Esophagus muscularis mucosa (tissue), 4 donors: ENCODE results near the gene SH2D6. TPM values are rescaled to one million over a fixed set of nuclear protein-coding genes. Genes with fewer than 3 reads are reported as not detected.

Source experiments
- DNase-seq: peaks from one replicate; pipeline ENCODE4 v3.0.0-alpha.2; 2017; ENCODE audit errors: extremely low spot score
- H3K27ac ChIP-seq, 4 donors: fragments of 200-600 bp; sonication (generic); replicated peaks in 1 of 4; 1 replicate in 3 of 4; 2 replicates in 1 of 4; pipeline ENCODE4 v1.5.1; 2016 to 2019; ENCODE audit warnings: mild to moderate bottlenecking in 1 of 4
- H3K27me3 ChIP-seq, 4 donors: fragments of 200-600 bp; sonication (generic); one replicate each; pipeline versions ENCODE4 v1.5.1 to v1.6.0; 2016 to 2019
- H3K36me3 ChIP-seq, 4 donors: fragments of 200-600 bp; sonication (generic); one replicate each; pipeline ENCODE4 v1.5.1; 2016 to 2019
- H3K4me1 ChIP-seq, 4 donors: fragments of 200-600 bp; sonication (generic); one replicate each; pipeline ENCODE4 v1.5.1; 2016 to 2019
- H3K4me3 ChIP-seq, 4 donors: fragments of 200-600 bp; sonication (generic); 1 replicate in 2 of 4; 2 replicates in 2 of 4; pipeline ENCODE4 v1.5.1; 2016 to 2019; ENCODE audit warnings: mild to moderate bottlenecking in 4 of 4, moderate library complexity in 1 of 4
- H3K9me3 ChIP-seq, 4 donors: fragments of 200-600 bp; sonication (generic); 1 replicate in 3 of 4; 2 replicates in 1 of 4; pipeline ENCODE4 v1.5.1; 2016 to 2019
- EP300 ChIP-seq: sonication (generic); formaldehyde crosslinking; IDR thresholded peaks from one replicate; pipeline ENCODE4 v1.6.1; 2017; ENCODE audit warnings: antibody characterized with exemption
- POLR2A ChIP-seq: fragments of 450-650 bp; IDR thresholded peaks from one replicate; pipeline ENCODE4 v1.6.1; 2017; ENCODE audit warnings: antibody characterized with exemption, moderate library complexity, mild to moderate bottlenecking, low read depth
- POLR2AphosphoS5 ChIP-seq, 2 donors: sonication (generic); formaldehyde crosslinking; IDR thresholded peaks; one replicate each; pipeline ENCODE4 v1.6.1; 2017; ENCODE audit warnings: antibody characterized with exemption in 2 of 2
- WGBS: methylation state at CpG from one replicate; pipeline ENCODE4 v1.1.5; 2018; 5-methylcytosine and 5-hydroxymethylcytosine counted together
- intact Hi-C: fragments of 100-400 bp; cut with DNase I; formaldehyde crosslinking; loops from one replicate; pipeline ENCODE4 v1.15.1; 2023
- total RNA-seq, 4 donors: library from RNA; depleted of rRNA; stranded (reverse); fragments of >200 nt; gene quantifications; one replicate each; pipeline versions ENCODE4 v1.1.0 to v1.2.1, GENCODE V29; 2016
- TF ChIP-seq, protein P1 (sequence below), 3 experiments: fragments of 200-600 bp in 2 of 3; fragments of 450-650 bp in 1 of 3; sonication (generic) in 2 of 3; IDR thresholded peaks; one replicate each; pipeline ENCODE4 v1.5.1; 2017 to 2019; ENCODE audit warnings: antibody characterized with exemption in 3 of 3, mild to moderate bottlenecking in 2 of 3, moderate library complexity in 1 of 3

The SH2D6 gene
- total RNA-seq, 4 donors from 2014 or later, result not detected

DNA sequence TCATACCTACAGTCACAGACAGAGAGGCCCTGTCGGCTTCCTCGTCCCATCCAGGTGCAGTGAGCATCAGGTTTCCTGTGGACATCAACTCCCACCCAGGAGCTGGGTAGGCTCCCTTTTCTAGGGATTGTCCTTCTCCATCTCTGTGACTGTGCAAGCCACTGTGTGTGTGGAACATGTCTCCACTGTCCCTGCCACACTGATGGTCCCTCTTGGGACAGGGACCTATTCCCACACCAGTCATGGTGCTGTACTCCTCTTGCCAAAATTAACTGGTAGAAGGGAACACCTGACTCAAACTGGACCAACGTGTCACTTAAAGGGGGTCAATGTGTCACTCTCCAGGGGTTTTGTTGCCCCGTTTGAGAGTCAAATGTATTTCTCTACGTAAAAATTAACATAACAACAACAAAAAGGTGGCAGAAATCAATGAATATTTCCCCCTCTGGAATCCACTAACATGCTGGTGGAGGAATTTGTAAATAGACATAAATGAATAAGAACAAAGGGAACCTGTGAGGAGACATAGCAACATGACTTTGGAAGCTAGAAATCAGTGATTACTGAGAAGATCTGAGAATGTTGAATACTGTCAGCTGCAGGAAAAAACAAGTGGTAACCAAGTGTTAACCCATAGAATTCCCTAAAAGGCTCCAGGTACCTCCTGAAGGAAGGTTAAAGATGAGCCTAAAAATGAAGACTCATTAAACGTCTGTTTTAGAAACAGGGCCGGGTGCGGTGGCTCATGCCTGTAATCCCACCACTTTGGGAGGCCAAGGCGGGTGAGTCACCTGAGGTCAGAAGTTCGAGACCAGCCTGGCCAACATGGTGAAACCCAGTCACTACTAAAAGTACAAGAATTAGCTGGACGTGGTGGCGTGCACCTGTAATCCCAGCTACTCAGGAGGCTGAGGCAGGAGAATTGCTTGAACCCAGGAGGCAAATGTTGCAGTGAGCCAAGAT lies 40.4 kb downstream of the SH2D6 start:
- Histone ChIP-seq H3K4me1 (peaks cover 0 to 6% (median 0%) of the 10 kb centered on the region in 4 donors), H3K27me3 (no peaks in the 10 kb centered on the region), H3K9me3 (no peaks in the 10 kb centered on the region), H3K4me3 (no peak overlapping the region), H3K36me3 (no peaks in the 10 kb centered on the region), H3K27ac (no peak overlapping the region)
- no peak for TF ChIP-seq EP300
- TF ChIP-seq, protein P1, sequence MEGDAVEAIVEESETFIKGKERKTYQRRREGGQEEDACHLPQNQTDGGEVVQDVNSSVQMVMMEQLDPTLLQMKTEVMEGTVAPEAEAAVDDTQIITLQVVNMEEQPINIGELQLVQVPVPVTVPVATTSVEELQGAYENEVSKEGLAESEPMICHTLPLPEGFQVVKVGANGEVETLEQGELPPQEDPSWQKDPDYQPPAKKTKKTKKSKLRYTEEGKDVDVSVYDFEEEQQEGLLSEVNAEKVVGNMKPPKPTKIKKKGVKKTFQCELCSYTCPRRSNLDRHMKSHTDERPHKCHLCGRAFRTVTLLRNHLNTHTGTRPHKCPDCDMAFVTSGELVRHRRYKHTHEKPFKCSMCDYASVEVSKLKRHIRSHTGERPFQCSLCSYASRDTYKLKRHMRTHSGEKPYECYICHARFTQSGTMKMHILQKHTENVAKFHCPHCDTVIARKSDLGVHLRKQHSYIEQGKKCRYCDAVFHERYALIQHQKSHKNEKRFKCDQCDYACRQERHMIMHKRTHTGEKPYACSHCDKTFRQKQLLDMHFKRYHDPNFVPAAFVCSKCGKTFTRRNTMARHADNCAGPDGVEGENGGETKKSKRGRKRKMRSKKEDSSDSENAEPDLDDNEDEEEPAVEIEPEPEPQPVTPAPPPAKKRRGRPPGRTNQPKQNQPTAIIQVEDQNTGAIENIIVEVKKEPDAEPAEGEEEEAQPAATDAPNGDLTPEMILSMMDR (IDR thresholded peaks at IDR 0.05), result no peak
- TF ChIP-seq POLR2A, result no peak
- no peak for TF ChIP-seq POLR2AphosphoS5 (IDR thresholded peaks at IDR 0.05)
- intact Hi-C loops, result no loop called here
- 88% methylated on average over 12 of the region's 12 CpGs for WGBS
- no peak for DNase-seq

DNA sequence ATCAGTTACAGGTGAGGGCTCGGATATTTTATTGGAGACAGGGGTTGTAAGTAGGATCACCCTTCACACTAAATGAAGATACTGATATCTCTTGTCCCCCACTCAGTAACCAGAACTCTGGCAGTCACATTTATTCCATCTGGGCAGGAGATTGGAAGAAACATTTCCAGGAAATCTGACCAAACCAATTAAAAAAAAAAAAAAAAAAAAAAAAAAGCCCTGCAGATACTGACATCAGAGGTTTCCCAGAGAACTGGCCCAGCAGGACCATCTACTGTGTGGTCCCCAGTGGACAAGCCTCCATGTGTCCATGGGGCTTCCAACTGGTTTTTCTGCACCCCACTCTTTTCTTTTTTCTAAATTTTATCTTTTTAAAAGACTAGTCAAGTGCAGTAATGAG lies 41.3 kb downstream of the SH2D6 start:
- peaks cover 0 to 6% (median 0%) of the 10 kb centered on the region in 4 donors for H3K4me1 ChIP-seq
- TF ChIP-seq, protein P1 (IDR thresholded peaks at IDR 0.05), result no peak
- TF ChIP-seq POLR2AphosphoS5 (IDR thresholded peaks at IDR 0.05) (no peak), EP300 (no peak), POLR2A (no peak)
- no peaks in the 10 kb centered on the region for H3K9me3 ChIP-seq
- no peak overlapping the region for H3K27ac ChIP-seq
- H3K27me3 ChIP-seq, result no peaks in the 10 kb centered on the region
- no peaks in the 10 kb centered on the region for H3K36me3 ChIP-seq
- no peak for DNase-seq
- H3K4me3 ChIP-seq, result no peak overlapping the region
- WGBS, result 96% methylated on average over 1 of the region's 1 CpG
- intact Hi-C loops, result no loop called here

DNA sequence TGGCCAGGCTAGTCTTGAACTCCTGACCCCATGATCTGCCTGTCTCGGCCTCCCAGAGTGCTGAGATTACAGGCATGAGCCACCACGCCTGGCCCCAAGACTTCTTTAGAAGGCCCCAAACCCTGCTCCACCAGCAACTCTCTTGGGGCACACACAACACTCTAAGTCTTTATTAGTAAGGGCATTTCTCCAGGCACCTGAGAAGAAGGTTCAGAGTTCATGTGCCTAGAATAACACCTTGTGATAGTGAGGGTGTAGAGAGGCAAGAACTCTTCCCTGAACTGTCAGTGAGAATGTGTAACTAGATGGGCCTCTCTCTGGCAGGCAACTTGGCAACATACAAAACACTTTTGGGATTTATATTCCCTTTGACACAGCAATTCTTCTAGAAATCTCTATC lies 43.8 kb downstream of the SH2D6 start:
- no peaks in the 10 kb centered on the region for H3K36me3 ChIP-seq
- TF ChIP-seq EP300, result no peak
- TF ChIP-seq POLR2A, result no peak
- TF ChIP-seq POLR2AphosphoS5 (IDR thresholded peaks at IDR 0.05), result no peak
- TF ChIP-seq, protein P1 (IDR thresholded peaks at IDR 0.05), result no peak
- H3K4me1 ChIP-seq, result peaks cover 0 to 6% (median 0%) of the 10 kb centered on the region in 4 donors
- 100% methylated on average over 1 of the region's 2 CpGs for WGBS
- H3K4me3 ChIP-seq, result no peak overlapping the region
- no peak overlapping the region for H3K27ac ChIP-seq
- no peaks in the 10 kb centered on the region for H3K9me3 ChIP-seq
- H3K27me3 ChIP-seq, result no peaks in the 10 kb centered on the region
- intact Hi-C loops, result no loop called here
- DNase-seq, result no peak

DNA sequence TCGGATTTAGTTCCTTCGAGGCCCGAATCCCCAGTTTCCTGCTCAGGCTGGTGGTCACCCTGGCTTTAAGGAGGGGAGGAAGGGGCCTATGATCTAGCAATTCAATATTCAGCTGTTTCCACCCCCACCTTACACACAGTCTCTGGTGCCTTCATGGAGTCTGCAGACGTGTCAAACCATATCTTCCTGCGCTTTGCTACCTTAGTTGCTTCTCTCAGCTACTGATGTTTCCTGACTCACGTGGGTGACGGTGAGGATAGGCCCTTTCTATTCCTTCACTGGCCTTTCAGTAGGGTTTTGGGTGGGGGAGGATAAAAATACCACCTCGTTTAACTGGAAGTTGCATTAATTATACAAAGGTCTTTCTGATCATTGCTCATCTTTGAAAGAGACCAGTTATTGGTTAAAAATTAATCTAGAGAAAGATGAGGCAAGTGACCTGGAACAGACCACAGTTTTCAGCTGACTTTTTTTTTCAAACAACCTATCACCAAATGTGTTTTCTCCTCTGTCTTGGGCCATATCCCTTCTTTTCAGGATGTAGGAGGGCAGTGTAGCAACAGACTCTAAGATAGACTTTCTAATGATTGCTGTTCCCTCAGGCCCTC lies 49.7 kb downstream of the SH2D6 start:
- H3K4me1 ChIP-seq, result peaks cover 7 to 27% (median 26%) of the 10 kb centered on the region in 4 donors
- H3K9me3 ChIP-seq, result no peaks in the 10 kb centered on the region
- WGBS, result 82% methylated on average over 8 of the region's 8 CpGs
- TF ChIP-seq, protein P1 (IDR thresholded peaks at IDR 0.05), result no peak
- no peak for DNase-seq
- no peak overlapping the region for H3K4me3 ChIP-seq
- peak overlapping the region in 1 of 4 donors; percentile 36 for H3K27ac ChIP-seq
- H3K36me3 ChIP-seq, result no peaks in the 10 kb centered on the region
- H3K27me3 ChIP-seq, result no peaks in the 10 kb centered on the region
- intact Hi-C loops, result no loop called here
